Bronchial epithelial cell (primary cell): ENCODE data around the gene KRT82. TPM values are rescaled to one million over a fixed set of nuclear protein-coding genes. Genes with fewer than 3 reads are reported as not detected.

Source experiments
- DNase-seq: peaks from one replicate; pipeline ENCODE4 v3.0.0-alpha.2; 2010; ENCODE audit warnings: low read depth
- FAIRE-seq: peaks from 2 replicates; lab custom pipeline; 2011; peaks lifted over from hg19 to GRCh38; lab: Jason Lieb, UNC
- H3K27me3 ChIP-seq: 2 replicates; pipeline ENCODE4 v1.5.1; 2011; ENCODE audit warnings: low read length; ENCODE audit not compliant: control insufficient read depth, insufficient read depth
- H3K36me3 ChIP-seq: 2 replicates; pipeline ENCODE4 v1.5.1; 2011; ENCODE audit warnings: low read length; ENCODE audit not compliant: control insufficient read depth, insufficient read depth
- H3K4me3 ChIP-seq: 2 replicates; pipeline ENCODE4 v1.5.1; 2011; ENCODE audit warnings: mild to moderate bottlenecking, low read depth, low read length, control low read depth
- total RNA-seq: library from RNA; depleted of rRNA; stranded (reverse); fragments of >200 nt; gene quantifications from 2 replicates; pipeline ENCODE4 v1.2.1, GENCODE V29; 2014
- TF ChIP-seq, protein P1 (sequence below): IDR thresholded peaks from 2 replicates; pipeline ENCODE4 v1.5.1; 2011; ENCODE audit warnings: mild to moderate bottlenecking, moderate library complexity, low read length, control low read depth, inconsistent platforms; ENCODE audit not compliant: insufficient read depth, severe bottlenecking

KRT82 gene
- total RNA-seq, 1 donor from 2014 or later: not detected

DNA sequence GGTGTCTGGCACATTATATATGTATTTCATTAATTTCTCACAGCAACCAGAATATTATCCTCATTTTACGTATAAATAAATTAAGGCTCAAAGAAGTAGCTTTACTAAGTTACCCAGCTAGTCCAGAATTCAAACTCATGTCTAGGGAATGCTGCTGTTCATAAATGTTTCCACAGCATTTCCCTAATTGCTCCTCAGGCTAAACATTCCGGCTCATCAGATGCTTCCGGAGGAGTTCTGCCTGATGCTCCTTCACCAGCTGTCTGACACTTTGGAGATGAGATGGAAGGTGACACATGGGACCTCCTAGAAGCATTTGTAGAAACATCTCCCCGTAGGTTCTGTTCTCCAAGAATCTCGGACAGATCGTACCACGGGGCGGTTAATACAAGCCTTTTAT is 51.0 kb downstream of the KRT82 start:
- H3K27me3 ChIP-seq: peaks cover 4% of the 10 kb centered on the region
- FAIRE-seq: no peak
- DNase-seq: no peak

DNA sequence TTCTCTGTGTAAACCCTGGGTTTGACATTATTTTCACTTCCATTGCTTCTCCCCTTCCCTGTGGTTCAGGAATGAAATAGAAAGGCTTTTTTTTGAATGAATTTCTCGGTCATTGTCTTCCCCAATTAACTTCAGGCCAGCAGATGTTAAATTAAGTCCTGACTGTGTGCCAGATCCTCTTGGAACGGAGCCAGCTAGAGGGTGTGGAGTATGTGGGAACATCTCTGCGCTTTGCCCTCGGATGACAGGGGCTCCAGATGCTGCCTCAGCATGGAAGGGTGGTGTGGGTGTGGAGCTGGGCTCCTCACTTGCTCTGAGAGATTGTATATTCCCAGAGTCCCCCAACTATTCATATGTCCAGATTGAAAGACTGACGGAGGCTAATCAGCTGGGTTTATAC is 51.9 kb downstream of the KRT82 start:
- TF ChIP-seq, protein P1, sequence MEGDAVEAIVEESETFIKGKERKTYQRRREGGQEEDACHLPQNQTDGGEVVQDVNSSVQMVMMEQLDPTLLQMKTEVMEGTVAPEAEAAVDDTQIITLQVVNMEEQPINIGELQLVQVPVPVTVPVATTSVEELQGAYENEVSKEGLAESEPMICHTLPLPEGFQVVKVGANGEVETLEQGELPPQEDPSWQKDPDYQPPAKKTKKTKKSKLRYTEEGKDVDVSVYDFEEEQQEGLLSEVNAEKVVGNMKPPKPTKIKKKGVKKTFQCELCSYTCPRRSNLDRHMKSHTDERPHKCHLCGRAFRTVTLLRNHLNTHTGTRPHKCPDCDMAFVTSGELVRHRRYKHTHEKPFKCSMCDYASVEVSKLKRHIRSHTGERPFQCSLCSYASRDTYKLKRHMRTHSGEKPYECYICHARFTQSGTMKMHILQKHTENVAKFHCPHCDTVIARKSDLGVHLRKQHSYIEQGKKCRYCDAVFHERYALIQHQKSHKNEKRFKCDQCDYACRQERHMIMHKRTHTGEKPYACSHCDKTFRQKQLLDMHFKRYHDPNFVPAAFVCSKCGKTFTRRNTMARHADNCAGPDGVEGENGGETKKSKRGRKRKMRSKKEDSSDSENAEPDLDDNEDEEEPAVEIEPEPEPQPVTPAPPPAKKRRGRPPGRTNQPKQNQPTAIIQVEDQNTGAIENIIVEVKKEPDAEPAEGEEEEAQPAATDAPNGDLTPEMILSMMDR: no peak
- peaks cover 4% of the 10 kb centered on the region for H3K27me3 ChIP-seq
- no peaks in the 10 kb centered on the region for H3K36me3 ChIP-seq
- FAIRE-seq (no peak), DNase-seq (no peak)
- no peak overlapping the region for H3K4me3 ChIP-seq

More for the DNA sequence above, 51.0 kb downstream of the KRT82 start:
- no peak overlapping the region for H3K4me3 ChIP-seq
- H3K36me3 ChIP-seq: no peaks in the 10 kb centered on the region
- TF ChIP-seq, protein P1: no peak

DNA sequence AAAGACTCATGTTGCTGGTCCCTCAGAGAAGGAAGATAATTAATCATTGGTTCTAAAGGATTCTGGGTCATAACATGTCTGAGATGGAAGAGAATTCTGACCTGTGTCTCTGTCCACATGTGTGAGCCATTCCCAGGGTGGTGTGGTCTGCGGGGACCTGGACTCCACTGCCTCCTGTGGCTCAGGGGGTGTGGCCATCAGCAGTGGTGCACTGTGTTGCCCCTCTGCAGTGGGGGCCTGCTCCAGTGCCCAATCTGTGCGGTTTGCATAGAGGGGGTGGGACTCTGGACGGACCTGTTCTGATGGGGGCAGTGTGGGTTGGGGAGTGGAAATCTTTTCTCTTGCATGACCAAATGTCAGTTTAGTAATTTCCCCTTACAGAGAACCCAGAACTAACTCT is 52.4 kb downstream of the KRT82 start:
- no peak overlapping the region for H3K4me3 ChIP-seq
- no peaks in the 10 kb centered on the region for H3K36me3 ChIP-seq
- peaks cover 4% of the 10 kb centered on the region for H3K27me3 ChIP-seq
- TF ChIP-seq, protein P1: no peak
- no peak for DNase-seq
- no peak for FAIRE-seq

DNA sequence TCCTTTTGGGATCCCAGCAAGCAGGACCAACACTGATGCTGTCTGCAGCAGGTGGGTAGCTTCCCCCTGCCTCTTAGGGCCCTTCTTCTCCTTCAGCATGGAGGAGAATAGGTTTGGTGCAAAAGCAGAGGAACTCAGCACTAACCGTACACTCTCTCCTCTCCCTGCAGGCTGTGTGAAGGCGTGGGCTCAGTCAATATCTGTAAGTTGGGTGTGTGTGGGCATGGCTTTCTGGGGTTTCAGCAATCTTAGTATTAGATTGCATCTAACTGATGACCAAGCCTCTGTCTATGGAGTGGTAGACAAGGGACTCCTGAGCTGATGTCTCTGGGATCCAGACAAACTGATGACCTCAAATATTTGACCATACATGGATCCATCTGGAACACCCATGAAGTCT is 53.2 kb downstream of the KRT82 start:
- FAIRE-seq (no peak), DNase-seq (no peak)
- Histone ChIP-seq H3K4me3 (no peak overlapping the region), H3K27me3 (peaks cover 4% of the 10 kb centered on the region), H3K36me3 (no peaks in the 10 kb centered on the region)
- TF ChIP-seq, protein P1: no peak

DNA sequence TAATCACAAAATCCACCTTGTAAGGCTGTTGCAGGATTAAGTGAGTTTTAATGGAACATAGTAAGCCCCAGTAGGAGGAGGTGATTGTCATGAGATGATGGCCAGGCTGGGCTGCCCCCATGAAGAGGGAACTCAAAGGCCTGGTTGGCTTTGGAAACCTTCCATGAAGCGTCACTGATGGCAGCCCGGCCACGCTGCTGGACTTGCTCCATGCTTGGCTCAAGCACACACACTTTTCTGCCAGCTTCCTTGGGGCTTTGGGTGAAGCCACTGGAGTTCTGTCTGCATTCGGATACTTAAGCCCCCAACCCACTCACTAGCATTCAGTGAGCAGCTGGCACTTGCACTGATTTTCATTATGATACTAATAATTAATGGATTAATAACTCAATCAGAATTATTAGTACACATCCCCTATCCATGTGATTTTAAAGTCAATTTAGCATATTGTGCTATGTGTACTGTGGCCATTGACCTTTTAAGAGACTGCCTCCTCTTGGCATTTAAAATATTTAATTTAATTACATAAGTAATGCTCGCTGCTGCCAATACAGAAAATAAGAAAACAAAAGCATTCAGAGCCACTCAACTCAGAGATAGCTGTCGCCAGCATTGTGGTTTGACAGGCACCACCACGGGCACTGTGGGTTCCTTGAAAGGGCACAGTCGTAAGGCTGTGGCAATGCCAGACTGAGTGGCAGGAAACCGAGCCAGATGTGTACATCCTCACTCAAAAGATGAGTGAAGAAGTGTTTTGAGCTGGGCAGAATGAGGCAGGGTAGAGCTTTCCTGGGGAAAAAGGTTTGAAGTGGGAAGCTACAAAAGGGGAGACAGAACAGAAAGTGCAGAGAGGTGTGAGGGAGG is 54.7 kb downstream of the KRT82 start:
- H3K27me3 ChIP-seq: peaks cover 4% of the 10 kb centered on the region
- TF ChIP-seq, protein P1: no peak
- H3K4me3 ChIP-seq: no peak overlapping the region
- FAIRE-seq: no peak
- H3K36me3 ChIP-seq: no peaks in the 10 kb centered on the region
- DNase-seq: no peak

DNA sequence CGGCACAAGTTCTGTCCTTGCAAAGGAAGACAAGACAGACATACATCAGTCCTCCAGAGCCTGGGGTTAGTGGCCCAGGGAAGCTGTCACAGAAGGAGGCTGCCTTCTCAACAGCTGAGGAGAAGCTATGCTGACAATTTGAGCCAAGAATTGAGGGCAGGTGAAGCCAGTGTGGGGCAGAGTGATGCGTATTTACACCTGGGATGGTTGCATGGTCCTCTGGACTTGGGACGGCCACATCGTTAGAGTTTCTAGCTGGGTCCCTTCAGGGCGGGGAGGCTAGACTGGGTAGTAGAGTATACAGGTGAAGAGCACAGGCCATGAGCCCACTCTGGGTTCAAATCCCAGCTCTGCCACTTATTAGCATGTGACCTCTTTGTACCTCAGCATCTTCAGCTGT is 55.3 kb downstream of the KRT82 start:
- FAIRE-seq (no peak), DNase-seq (no peak)
- Histone ChIP-seq H3K27me3 (peaks cover 4% of the 10 kb centered on the region), H3K4me3 (no peak overlapping the region), H3K36me3 (no peaks in the 10 kb centered on the region)
- TF ChIP-seq, protein P1: no peak
